ENCODE measurements around the gene CDC42BPA. TPM values are rescaled to one million over a fixed set of nuclear protein-coding genes. Genes with fewer than 3 reads are reported as not detected.
"Not testable (repeated sequence)": the region's sequence is repeated elsewhere in the genome, so short reads cannot be mapped to it uniquely, and the experiment has no call there.

Gene CDC42BPA
- polyA plus RNA-seq, 1 donor from 2014 or later = 22.9 TPM

DNA sequence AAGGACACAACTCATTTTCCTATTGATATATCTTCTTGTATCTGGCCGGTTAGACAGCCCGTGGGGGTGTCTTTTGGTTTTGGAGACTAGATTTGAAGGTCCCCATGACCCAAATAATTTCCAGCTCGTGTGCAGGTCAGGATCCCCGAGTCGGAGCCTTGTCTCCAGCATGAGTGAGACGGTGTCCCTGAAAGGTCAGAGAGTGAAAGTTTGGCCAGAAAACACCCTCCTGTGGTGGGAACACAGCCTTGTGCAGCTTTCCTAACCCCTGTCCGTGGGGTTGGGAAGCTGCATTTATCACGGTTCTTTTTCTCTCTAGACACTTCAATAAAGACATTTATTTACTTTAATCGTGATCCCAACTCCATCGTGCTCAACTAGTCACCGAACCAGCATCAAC is 360.6 kb downstream of the CDC42BPA start (continued):
- TF ChIP-seq EP300 (conservative IDR thresholded peaks at IDR 0.05; ENCODE audit: poor library complexity, severe bottlenecking) = no peak

DNA sequence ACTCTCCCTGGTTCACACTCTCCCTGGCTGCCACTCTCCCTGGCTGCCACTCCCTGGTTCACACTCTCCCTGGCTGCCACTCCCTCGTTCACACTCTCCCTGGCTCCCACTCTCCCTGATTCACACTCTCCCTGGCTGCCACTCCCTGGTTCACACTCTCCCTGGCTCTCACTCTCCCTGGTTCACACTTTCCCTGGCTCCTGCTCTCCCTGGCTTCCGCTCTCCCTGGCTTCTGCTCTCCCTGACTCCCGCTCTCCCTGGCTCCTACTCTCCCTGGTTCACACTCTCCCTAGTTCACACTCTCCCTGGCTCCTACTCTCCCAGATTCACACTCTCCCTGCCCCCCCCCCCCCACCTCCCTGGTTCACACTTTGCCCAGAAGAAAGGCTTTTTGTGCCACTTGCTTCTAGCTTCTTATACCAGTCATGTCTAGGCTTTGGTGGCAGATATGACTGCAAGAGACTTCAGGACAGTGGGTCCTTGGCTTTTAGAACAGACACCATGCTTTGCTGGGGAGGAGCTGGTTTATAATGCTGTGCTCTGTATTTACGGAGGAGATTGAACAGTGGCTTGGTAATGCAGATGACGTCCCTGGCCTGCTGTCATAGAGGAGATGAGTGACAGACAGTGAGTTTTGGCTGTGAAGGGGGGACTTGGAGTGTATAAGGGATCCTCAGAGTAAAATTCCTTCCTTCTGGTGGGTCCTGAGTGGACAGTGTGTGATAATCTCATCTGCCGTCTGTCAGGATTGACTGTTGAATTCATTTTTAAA is 361.2 kb downstream of the CDC42BPA start:
- no peaks in the 10 kb centered on the region for H3K36me3 ChIP-seq (ENCODE audit: insufficient read depth, low read length)
- no peak overlapping the region for H3K27ac ChIP-seq (ENCODE audit: low read length)
- H2AFZ ChIP-seq (ENCODE audit: low read depth, low read length) = no peak overlapping the region
- no peaks in the 10 kb centered on the region for H3K27me3 ChIP-seq (ENCODE audit: insufficient read depth, low read depth, low read length)
- no peaks in the 10 kb centered on the region for H3F3A ChIP-seq (ENCODE audit: insufficient read depth, low read length, poor library complexity, severe bottlenecking)
- TF ChIP-seq, protein P1, sequence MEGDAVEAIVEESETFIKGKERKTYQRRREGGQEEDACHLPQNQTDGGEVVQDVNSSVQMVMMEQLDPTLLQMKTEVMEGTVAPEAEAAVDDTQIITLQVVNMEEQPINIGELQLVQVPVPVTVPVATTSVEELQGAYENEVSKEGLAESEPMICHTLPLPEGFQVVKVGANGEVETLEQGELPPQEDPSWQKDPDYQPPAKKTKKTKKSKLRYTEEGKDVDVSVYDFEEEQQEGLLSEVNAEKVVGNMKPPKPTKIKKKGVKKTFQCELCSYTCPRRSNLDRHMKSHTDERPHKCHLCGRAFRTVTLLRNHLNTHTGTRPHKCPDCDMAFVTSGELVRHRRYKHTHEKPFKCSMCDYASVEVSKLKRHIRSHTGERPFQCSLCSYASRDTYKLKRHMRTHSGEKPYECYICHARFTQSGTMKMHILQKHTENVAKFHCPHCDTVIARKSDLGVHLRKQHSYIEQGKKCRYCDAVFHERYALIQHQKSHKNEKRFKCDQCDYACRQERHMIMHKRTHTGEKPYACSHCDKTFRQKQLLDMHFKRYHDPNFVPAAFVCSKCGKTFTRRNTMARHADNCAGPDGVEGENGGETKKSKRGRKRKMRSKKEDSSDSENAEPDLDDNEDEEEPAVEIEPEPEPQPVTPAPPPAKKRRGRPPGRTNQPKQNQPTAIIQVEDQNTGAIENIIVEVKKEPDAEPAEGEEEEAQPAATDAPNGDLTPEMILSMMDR (IDR thresholded peaks at IDR 0.05; ENCODE audit: poor library complexity, severe bottlenecking) = no peak
- TF ChIP-seq POLR2AphosphoS5 (IDR thresholded peaks at IDR 0.05) = no peak
- H3K4me3 ChIP-seq (ENCODE audit: low read length) = no peak overlapping the region
- no peaks in the 10 kb centered on the region for H3K9me2 ChIP-seq (ENCODE audit: insufficient read depth, low read length)
- H3K79me2 ChIP-seq (replicated peaks; ENCODE audit: insufficient read depth, low read length) = no peaks in the 10 kb centered on the region
- H3K9ac ChIP-seq (ENCODE audit: low read length) = no peak overlapping the region
- H3K9me3 ChIP-seq (ENCODE audit: low read length) = no peaks in the 10 kb centered on the region
- H4K20me1 ChIP-seq (ENCODE audit: insufficient read depth) = no peaks in the 10 kb centered on the region
- H3K4me2 ChIP-seq (ENCODE audit: low read length) = no peak overlapping the region

DNA sequence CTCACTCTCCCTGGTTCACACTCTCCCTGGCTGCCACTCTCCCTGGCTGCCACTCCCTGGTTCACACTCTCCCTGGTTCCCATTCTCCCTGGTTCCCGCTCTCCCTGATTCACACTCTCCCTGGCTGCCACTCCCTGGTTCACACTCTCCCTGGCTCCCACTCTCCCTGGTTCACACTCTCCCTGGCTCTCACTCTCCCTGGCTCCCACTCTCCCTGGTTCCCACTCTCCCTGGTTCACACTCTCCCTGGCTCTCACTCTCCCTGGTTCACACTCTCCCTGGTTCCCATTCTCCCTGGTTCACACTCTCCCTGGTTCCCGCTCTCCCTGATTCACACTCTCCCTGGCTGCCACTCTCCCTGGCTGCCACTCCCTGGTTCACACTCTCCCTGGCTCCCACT is 362.4 kb downstream of the CDC42BPA start:
- not testable (repeated sequence) for H3K4me3 ChIP-seq (ENCODE audit: low read length); H3K9me2 ChIP-seq (ENCODE audit: insufficient read depth, low read length); H3K27me3 ChIP-seq (ENCODE audit: insufficient read depth, low read depth, low read length); H3K9me3 ChIP-seq (ENCODE audit: low read length); H3K36me3 ChIP-seq (ENCODE audit: insufficient read depth, low read length); H2AFZ ChIP-seq (ENCODE audit: low read depth, low read length); H3F3A ChIP-seq (ENCODE audit: insufficient read depth, low read length, poor library complexity, severe bottlenecking); H3K79me2 ChIP-seq (replicated peaks; ENCODE audit: insufficient read depth, low read length); H4K20me1 ChIP-seq (ENCODE audit: insufficient read depth); H3K9ac ChIP-seq (ENCODE audit: low read length); H3K4me2 ChIP-seq (ENCODE audit: low read length); H3K27ac ChIP-seq (ENCODE audit: low read length)

DNA sequence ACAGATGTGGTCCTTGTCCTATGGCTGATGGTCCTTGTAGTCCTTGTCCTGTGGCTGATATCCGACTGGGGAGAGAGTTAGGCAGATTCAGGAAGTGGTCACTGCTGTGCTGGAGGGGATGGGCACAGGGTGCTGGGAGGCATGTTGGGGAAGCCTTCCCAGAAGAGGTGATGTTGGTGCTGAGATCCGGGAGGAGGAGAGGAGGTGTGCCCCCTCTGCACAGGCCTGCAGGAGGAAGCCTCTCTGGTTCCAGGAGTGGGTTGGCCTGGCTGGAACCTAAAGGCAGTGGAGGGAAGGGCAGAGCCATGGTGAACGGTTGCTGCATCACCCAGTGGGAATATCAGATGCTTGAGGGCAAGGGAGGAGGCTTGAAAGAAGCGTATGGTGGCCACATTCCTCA is 363.5 kb downstream of the CDC42BPA start:
- H3K9ac ChIP-seq (ENCODE audit: low read length) = no peak overlapping the region
- no peaks in the 10 kb centered on the region for H3K27me3 ChIP-seq (ENCODE audit: insufficient read depth, low read depth, low read length)
- no peaks in the 10 kb centered on the region for H3K79me2 ChIP-seq (replicated peaks; ENCODE audit: insufficient read depth, low read length)
- H3K36me3 ChIP-seq (ENCODE audit: insufficient read depth, low read length) = no peaks in the 10 kb centered on the region
- no peaks in the 10 kb centered on the region for H4K20me1 ChIP-seq (ENCODE audit: insufficient read depth)
- no peak for TF ChIP-seq EP300 (conservative IDR thresholded peaks at IDR 0.05; ENCODE audit: poor library complexity, severe bottlenecking)
- TF ChIP-seq POLR2AphosphoS5 (IDR thresholded peaks at IDR 0.05) = no peak
- no peaks in the 10 kb centered on the region for H3K9me3 ChIP-seq (ENCODE audit: low read length)
- H3K27ac ChIP-seq (ENCODE audit: low read length) = no peak overlapping the region
- no peaks in the 10 kb centered on the region for H3K9me2 ChIP-seq (ENCODE audit: insufficient read depth, low read length)
- H2AFZ ChIP-seq (ENCODE audit: low read depth, low read length) = no peak overlapping the region
- H3F3A ChIP-seq (ENCODE audit: insufficient read depth, low read length, poor library complexity, severe bottlenecking) = no peaks in the 10 kb centered on the region
- no peak overlapping the region for H3K4me3 ChIP-seq (ENCODE audit: low read length)
- H3K4me2 ChIP-seq (ENCODE audit: low read length) = no peak overlapping the region

DNA sequence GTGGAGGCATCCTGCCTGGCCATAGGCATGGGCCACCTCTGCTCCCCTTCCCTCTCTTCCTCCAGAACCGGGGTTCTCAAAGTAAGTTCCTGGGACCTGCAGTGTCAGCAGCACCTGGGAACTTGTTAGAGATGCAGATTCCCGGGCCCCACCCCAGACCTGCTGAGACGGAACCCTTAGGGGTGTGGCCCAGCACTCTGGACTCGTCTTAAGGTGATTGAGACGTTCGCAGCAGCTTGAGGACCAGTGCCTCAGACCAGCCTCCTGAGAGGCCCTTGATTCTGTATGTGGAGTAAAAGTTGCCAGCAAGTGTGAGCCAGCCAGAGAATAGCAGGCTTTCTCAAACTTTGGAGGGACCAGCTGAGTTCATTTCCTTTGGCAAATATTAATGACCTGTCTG is 364.0 kb downstream of the CDC42BPA start:
- no peaks in the 10 kb centered on the region for H3F3A ChIP-seq (ENCODE audit: insufficient read depth, low read length, poor library complexity, severe bottlenecking)
- H3K9me3 ChIP-seq (ENCODE audit: low read length) = no peaks in the 10 kb centered on the region
- H3K36me3 ChIP-seq (ENCODE audit: insufficient read depth, low read length) = no peaks in the 10 kb centered on the region
- no peak overlapping the region for H3K27ac ChIP-seq (ENCODE audit: low read length)
- no peak overlapping the region for H2AFZ ChIP-seq (ENCODE audit: low read depth, low read length)
- H3K79me2 ChIP-seq (replicated peaks; ENCODE audit: insufficient read depth, low read length) = no peaks in the 10 kb centered on the region
- no peak overlapping the region for H3K4me3 ChIP-seq (ENCODE audit: low read length)
- no peak overlapping the region for H3K9ac ChIP-seq (ENCODE audit: low read length)
- no peak for TF ChIP-seq MXI1 (conservative IDR thresholded peaks at IDR 0.05; ENCODE audit: poor library complexity, severe bottlenecking)
- no peak for TF ChIP-seq EZH2 (IDR thresholded peaks at IDR 0.05; ENCODE audit: borderline replicate concordance, insufficient read depth, low read length, poor library complexity, severe bottlenecking)
- TF ChIP-seq, protein P1 (IDR thresholded peaks at IDR 0.05; ENCODE audit: poor library complexity, severe bottlenecking) = no peak
- no peak for TF ChIP-seq TAF1 (IDR thresholded peaks at IDR 0.05; ENCODE audit: low read depth)
- no peak overlapping the region for H3K4me2 ChIP-seq (ENCODE audit: low read length)
- H4K20me1 ChIP-seq (ENCODE audit: insufficient read depth) = no peaks in the 10 kb centered on the region
- H3K9me2 ChIP-seq (ENCODE audit: insufficient read depth, low read length) = no peaks in the 10 kb centered on the region
- no peaks in the 10 kb centered on the region for H3K27me3 ChIP-seq (ENCODE audit: insufficient read depth, low read depth, low read length)
